NCI-H226 (cell line): ENCODE data around the gene DHRS12.
A peak's percentile ranks its signal among the peaks of the same experiment; 100 is the strongest.

ENCODE experiments used
- DNase-seq: peaks from one replicate; pipeline ENCODE4 v3.0.0-alpha.2; 2015

DHRS12 gene

GRCh38 chr13:51778392-51778791 is 25.6 kb downstream of the DHRS12 start:
- no peak for DNase-seq

GRCh38 chr13:51777921-51778320 is 26.0 kb downstream of the DHRS12 start:
- DNase-seq, result no peak

GRCh38 chr13:51776179-51776578 is 27.8 kb downstream of the DHRS12 start:
- no peak for DNase-seq

GRCh38 chr13:51773515-51773914 is 30.4 kb downstream of the DHRS12 start:
- no peak for DNase-seq

GRCh38 chr13:51772781-51773180 is 31.2 kb downstream of the DHRS12 start:
- no peak for DNase-seq

- no peak for DNase-seq
Observed at GRCh38 chr13:51772105-51772455, 31.9 kb downstream of the DHRS12 start.

- no peak for DNase-seq
Observed at GRCh38 chr13:51771418-51772104, 32.4 kb downstream of the DHRS12 start.

GRCh38 chr13:51770681-51771417 is 33.1 kb downstream of the DHRS12 start:
- DNase-seq, result no peak

- DNase-seq, result no peak
Observed at GRCh38 chr13:51770160-51770559, 33.8 kb downstream of the DHRS12 start.

- no peak for DNase-seq
Observed at GRCh38 chr13:51769455-51770127, 34.4 kb downstream of the DHRS12 start.

- DNase-seq, result no peak
Observed at GRCh38 chr13:51768976-51769375, 35.0 kb downstream of the DHRS12 start.

GRCh38 chr13:51768378-51768921 is 35.5 kb downstream of the DHRS12 start:
- no peak for DNase-seq

GRCh38 chr13:51767100-51767499 is 36.9 kb downstream of the DHRS12 start:
- no peak for DNase-seq

GRCh38 chr13:51765142-51765515 is 38.8 kb downstream of the DHRS12 start:
- no peak for DNase-seq

GRCh38 chr13:51764184-51765141 is 39.5 kb downstream of the DHRS12 start:
- DNase-seq, result peak; percentile 2

- DNase-seq, result no peak
Observed at GRCh38 chr13:51763486-51763885, 40.5 kb downstream of the DHRS12 start.

GRCh38 chr13:51761643-51762350 is 42.2 kb downstream of the DHRS12 start:
- DNase-seq, result no peak

- DNase-seq, result no peak
Observed at GRCh38 chr13:51760592-51760991, 43.4 kb downstream of the DHRS12 start.

- DNase-seq, result no peak
Observed at GRCh38 chr13:51759240-51759639, 44.7 kb downstream of the DHRS12 start.

- DNase-seq, result no peak
Observed at GRCh38 chr13:51758691-51759090, 45.3 kb downstream of the DHRS12 start.

GRCh38 chr13:51756651-51757050 is 47.3 kb downstream of the DHRS12 start:
- no peak for DNase-seq
